ENCODE measurements around the gene AFF3.

- TF ChIP-seq CTCF (IDR thresholded peaks at IDR 0.05; ENCODE audit: low read depth, low read length), result no peak
- no peak for TF ChIP-seq EZH2phosphoT487 (IDR thresholded peaks at IDR 0.05; ENCODE audit: low read depth)
These were observed 565.6 kb downstream of the AFF3 start for GRCh38 chr2:99576775-99577174.
